GM12873 (cell line): Measurements from ENCODE around the gene HLA-DOB.

Experiments used
- TF ChIP-seq, protein P1 (sequence below): IDR thresholded peaks from 2 replicates; pipeline ENCODE4 v1.5.1; 2012; ENCODE audit warnings: low read depth, mild to moderate bottlenecking, moderate library complexity, low read length, control low read depth; ENCODE audit not compliant: insufficient read depth; ENCODE audit errors: missing control alignments

Gene HLA-DOB

GRCh38 chr6:32835167-32835893, 18.5 kb upstream of the HLA-DOB start:
- TF ChIP-seq, protein P1, sequence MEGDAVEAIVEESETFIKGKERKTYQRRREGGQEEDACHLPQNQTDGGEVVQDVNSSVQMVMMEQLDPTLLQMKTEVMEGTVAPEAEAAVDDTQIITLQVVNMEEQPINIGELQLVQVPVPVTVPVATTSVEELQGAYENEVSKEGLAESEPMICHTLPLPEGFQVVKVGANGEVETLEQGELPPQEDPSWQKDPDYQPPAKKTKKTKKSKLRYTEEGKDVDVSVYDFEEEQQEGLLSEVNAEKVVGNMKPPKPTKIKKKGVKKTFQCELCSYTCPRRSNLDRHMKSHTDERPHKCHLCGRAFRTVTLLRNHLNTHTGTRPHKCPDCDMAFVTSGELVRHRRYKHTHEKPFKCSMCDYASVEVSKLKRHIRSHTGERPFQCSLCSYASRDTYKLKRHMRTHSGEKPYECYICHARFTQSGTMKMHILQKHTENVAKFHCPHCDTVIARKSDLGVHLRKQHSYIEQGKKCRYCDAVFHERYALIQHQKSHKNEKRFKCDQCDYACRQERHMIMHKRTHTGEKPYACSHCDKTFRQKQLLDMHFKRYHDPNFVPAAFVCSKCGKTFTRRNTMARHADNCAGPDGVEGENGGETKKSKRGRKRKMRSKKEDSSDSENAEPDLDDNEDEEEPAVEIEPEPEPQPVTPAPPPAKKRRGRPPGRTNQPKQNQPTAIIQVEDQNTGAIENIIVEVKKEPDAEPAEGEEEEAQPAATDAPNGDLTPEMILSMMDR, result no peak

- TF ChIP-seq, protein P1, result no peak
Measured at GRCh38 chr6:32833664-32834063, 16.9 kb upstream of the HLA-DOB start.

GRCh38 chr6:32832535-32832934, 15.7 kb upstream of the HLA-DOB start:
- TF ChIP-seq, protein P1, result no peak

DNA sequence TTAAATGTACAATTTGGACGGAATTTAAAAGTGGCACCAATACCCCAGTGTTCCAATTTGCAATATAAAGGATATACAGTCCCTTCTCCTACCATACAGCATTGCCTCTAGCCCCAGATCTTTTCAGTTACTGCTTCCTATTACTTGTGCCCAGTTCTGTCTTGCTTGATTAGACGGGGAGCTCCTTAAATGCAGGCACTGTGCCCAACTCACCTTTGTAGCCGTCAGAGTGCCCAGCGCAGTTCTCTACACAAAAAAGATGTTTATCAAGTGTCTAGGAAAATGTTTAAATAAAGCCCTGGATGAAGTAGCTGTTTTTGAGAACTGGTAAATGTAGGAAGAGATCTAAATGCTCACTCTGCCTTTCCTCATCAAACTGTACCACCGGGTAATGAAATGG, 14.1 kb upstream of the HLA-DOB start:
- TF ChIP-seq, protein P1, result no peak

DNA sequence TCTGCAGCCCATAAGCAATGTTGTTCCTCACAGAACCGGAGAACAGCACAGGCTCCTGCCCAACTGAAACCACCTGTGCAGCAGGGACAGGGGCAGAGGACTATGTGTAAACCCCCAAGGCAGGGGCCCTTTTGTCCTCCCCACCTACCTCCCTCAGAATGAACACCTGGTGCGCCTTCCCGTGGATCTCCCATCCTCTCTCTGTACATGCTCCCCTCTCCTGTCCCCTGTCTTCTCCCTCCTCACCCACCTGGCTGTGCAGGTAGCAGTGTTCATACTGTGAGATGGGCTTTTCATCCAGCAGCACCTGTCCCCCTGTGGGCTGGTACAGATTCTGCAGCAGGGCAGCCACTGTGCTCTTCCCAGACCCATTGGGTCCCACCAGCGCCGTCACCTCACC, 13.2 kb upstream of the HLA-DOB start:
- TF ChIP-seq, protein P1, result no peak

- TF ChIP-seq, protein P1, result no peak
Measured at GRCh38 chr6:32829495-32829894, 12.7 kb upstream of the HLA-DOB start.

- TF ChIP-seq, protein P1, result no peak
Measured at GRCh38 chr6:32827025-32827424, 10.2 kb upstream of the HLA-DOB start.
